Suprapubic skin (tissue), 4 donors: ENCODE results near the gene CES4A. TPM values are rescaled to one million over a fixed set of nuclear protein-coding genes. Genes with fewer than 3 reads are reported as not detected.

Experiments used
- DNase-seq, 2 donors: peaks; one replicate each; pipeline ENCODE4 v3.0.0-alpha.2; 2019; ENCODE audit warnings: low spot score in 2 of 2
- H3K27ac ChIP-seq: fragments of 200-600 bp; sonication (generic); one replicate; pipeline ENCODE4 v1.5.1; 2019
- H3K27me3 ChIP-seq: fragments of 200-600 bp; sonication (generic); one replicate; pipeline ENCODE4 v1.5.1; 2019
- H3K36me3 ChIP-seq: fragments of 200-600 bp; sonication (generic); one replicate; pipeline ENCODE4 v1.5.1; 2019
- H3K4me1 ChIP-seq: fragments of 200-600 bp; sonication (generic); one replicate; pipeline ENCODE4 v1.5.1; 2019
- H3K4me3 ChIP-seq: fragments of 200-600 bp; sonication (generic); one replicate; pipeline ENCODE4 v1.5.1; 2019; ENCODE audit warnings: mild to moderate bottlenecking
- H3K9me3 ChIP-seq: fragments of 200-600 bp; sonication (generic); one replicate; pipeline ENCODE4 v1.5.1; 2019
- CTCF ChIP-seq, 2 donors: fragments of 200-600 bp in 1 of 2; fragments of 450-650 bp in 1 of 2; sonication (generic) in 1 of 2; IDR thresholded peaks; one replicate each; pipeline ENCODE4 v1.5.1; 2016 to 2019; ENCODE audit warnings: antibody characterized with exemption in 2 of 2, mild to moderate bottlenecking in 1 of 2, moderate library complexity in 1 of 2
- EP300 ChIP-seq: sonication (generic); formaldehyde crosslinking; IDR thresholded peaks from one replicate; pipeline ENCODE4 v1.6.1; 2017; ENCODE audit warnings: antibody characterized with exemption
- POLR2A ChIP-seq, 2 donors: fragments of 450-650 bp; IDR thresholded peaks; one replicate each; pipeline ENCODE4 v1.6.1; 2017; ENCODE audit warnings: antibody characterized with exemption in 2 of 2, mild to moderate bottlenecking in 2 of 2, moderate library complexity in 2 of 2
- POLR2AphosphoS5 ChIP-seq, 3 donors: sonication (generic); formaldehyde crosslinking; IDR thresholded peaks; one replicate each; pipeline ENCODE4 v1.6.1; 2017; ENCODE audit warnings: antibody characterized with exemption in 3 of 3
- WGBS: methylation state at CpG from one replicate; pipeline ENCODE4 v1.1.5; 2018; 5-methylcytosine and 5-hydroxymethylcytosine counted together
- total RNA-seq, 4 donors: library from RNA; depleted of rRNA; stranded (reverse); fragments of >200 nt; gene quantifications; one replicate each; pipeline ENCODE4 v1.1.0, GENCODE V29; 2016

The CES4A gene
- total RNA-seq, 4 donors from 2014 or later, result 47.2 to 148 (median 99.9) TPM

GRCh38 chr16:66996983-66997358 lies 8.6 kb downstream of the CES4A start:
- 70% methylated on average over 3 of the region's 3 CpGs for WGBS
- Histone ChIP-seq H3K27ac (peak overlapping the region; percentile 12), H3K4me3 (no peak overlapping the region), H3K27me3 (no peaks in the 10 kb centered on the region), H3K4me1 (peaks cover 27% of the 10 kb centered on the region), H3K36me3 (no peaks in the 10 kb centered on the region), H3K9me3 (no peaks in the 10 kb centered on the region)
- no peak for TF ChIP-seq POLR2A (IDR thresholded peaks at IDR 0.05)
- TF ChIP-seq CTCF (IDR thresholded peaks at IDR 0.05), result no peak
- no peak for TF ChIP-seq EP300
- no peak for TF ChIP-seq POLR2AphosphoS5 (IDR thresholded peaks at IDR 0.05)
- no peak for DNase-seq

- peak in 1 of 2 donors; percentile 78 for DNase-seq
- Histone ChIP-seq H3K4me3 (peak overlapping the region; percentile 63), H3K27ac (peak overlapping the region; percentile 59), H3K27me3 (no peaks in the 10 kb centered on the region), H3K36me3 (peaks cover 7% of the 10 kb centered on the region), H3K9me3 (no peaks in the 10 kb centered on the region), H3K4me1 (peaks cover 27% of the 10 kb centered on the region)
- no peak for TF ChIP-seq POLR2A (IDR thresholded peaks at IDR 0.05)
- no peak for TF ChIP-seq EP300
- no peak for TF ChIP-seq POLR2AphosphoS5 (IDR thresholded peaks at IDR 0.05)
- no peak for TF ChIP-seq CTCF (IDR thresholded peaks at IDR 0.05)
- 20% methylated on average over 18 of the region's 89 CpGs for WGBS
These were observed 12.3 kb downstream of the CES4A start for GRCh38 chr16:67000384-67001351.

- H3K4me3 ChIP-seq, result no peak overlapping the region
- H3K27ac ChIP-seq, result no peak overlapping the region
- no peak for TF ChIP-seq POLR2AphosphoS5 (IDR thresholded peaks at IDR 0.05)
- 93% methylated on average over 3 of the region's 3 CpGs for WGBS
- no peaks in the 10 kb centered on the region for H3K27me3 ChIP-seq
- peaks cover 21% of the 10 kb centered on the region for H3K4me1 ChIP-seq
- DNase-seq, result no peak
- peaks cover 7% of the 10 kb centered on the region for H3K36me3 ChIP-seq
- H3K9me3 ChIP-seq, result no peaks in the 10 kb centered on the region
These were observed 13.3 kb downstream of the CES4A start for GRCh38 chr16:67001726-67002125.

DNA sequence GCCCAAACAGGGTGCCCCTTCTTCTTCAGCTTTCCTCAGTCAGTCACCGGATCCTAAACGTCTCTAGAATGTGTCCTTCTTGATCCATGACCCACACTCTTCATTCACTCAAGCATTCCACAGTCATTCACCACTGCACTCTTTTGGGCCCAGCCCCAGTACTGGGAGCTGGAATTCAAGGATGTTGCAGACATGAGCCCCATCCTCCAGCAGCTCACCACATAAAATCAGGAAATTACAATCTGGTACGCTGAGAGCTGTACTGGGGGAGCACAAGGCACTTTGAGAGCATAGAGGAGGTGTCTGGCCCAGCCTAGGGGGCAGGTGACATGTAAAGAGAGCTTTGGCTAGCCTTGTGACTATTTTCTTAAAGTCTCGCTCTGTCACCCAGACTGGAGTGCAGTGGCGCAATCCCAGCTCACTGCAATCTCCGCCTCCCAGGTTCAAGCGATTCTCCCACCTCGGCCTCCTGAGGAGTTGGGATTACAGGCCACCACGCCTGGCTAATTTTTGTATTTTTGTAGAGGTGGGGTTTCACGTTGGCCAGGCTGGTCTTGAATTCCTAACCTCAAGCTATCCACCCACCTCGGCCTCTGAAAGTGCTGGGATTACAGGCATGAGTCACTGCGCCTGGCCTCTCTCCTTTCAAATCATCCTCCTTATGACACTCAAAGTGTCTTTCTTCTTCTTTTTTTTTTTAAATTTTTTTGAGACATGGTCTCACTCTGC lies 18.7 kb downstream of the CES4A start:
- Histone ChIP-seq H3K9me3 (no peaks in the 10 kb centered on the region), H3K4me3 (no peak overlapping the region), H3K27ac (no peak overlapping the region), H3K36me3 (peaks cover 7% of the 10 kb centered on the region), H3K27me3 (no peaks in the 10 kb centered on the region), H3K4me1 (no peaks in the 10 kb centered on the region)
- no peak for DNase-seq
- 83% methylated on average over 12 of the region's 12 CpGs for WGBS
- TF ChIP-seq EP300, result no peak
- TF ChIP-seq POLR2A (IDR thresholded peaks at IDR 0.05), result no peak
- no peak for TF ChIP-seq CTCF (IDR thresholded peaks at IDR 0.05)
- TF ChIP-seq POLR2AphosphoS5 (IDR thresholded peaks at IDR 0.05), result no peak

GRCh38 chr16:67009158-67009557 lies 20.8 kb downstream of the CES4A start:
- no peak overlapping the region for H3K27ac ChIP-seq
- no peaks in the 10 kb centered on the region for H3K36me3 ChIP-seq
- TF ChIP-seq CTCF (IDR thresholded peaks at IDR 0.05), result no peak
- no peak for TF ChIP-seq POLR2A (IDR thresholded peaks at IDR 0.05)
- no peak for TF ChIP-seq POLR2AphosphoS5 (IDR thresholded peaks at IDR 0.05)
- no peak for TF ChIP-seq EP300
- WGBS, result 39% methylated on average over 1 of the region's 1 CpG
- no peaks in the 10 kb centered on the region for H3K27me3 ChIP-seq
- no peaks in the 10 kb centered on the region for H3K9me3 ChIP-seq
- peaks cover 11% of the 10 kb centered on the region for H3K4me1 ChIP-seq
- H3K4me3 ChIP-seq, result no peak overlapping the region
- no peak for DNase-seq
